Fibroblast of skin of scalp (primary cell): ENCODE measurements around the gene NCKAP5.

Source experiments
- DNase-seq: peaks from one replicate; pipeline ENCODE4 v3.0.0-alpha.2; 2013

The NCKAP5 gene

GRCh38 chr2:132646540-132647108 lies 921.6 kb downstream of the NCKAP5 start:
- no peak for DNase-seq

GRCh38 chr2:132645722-132646539 lies 922.3 kb downstream of the NCKAP5 start:
- no peak for DNase-seq

DNA sequence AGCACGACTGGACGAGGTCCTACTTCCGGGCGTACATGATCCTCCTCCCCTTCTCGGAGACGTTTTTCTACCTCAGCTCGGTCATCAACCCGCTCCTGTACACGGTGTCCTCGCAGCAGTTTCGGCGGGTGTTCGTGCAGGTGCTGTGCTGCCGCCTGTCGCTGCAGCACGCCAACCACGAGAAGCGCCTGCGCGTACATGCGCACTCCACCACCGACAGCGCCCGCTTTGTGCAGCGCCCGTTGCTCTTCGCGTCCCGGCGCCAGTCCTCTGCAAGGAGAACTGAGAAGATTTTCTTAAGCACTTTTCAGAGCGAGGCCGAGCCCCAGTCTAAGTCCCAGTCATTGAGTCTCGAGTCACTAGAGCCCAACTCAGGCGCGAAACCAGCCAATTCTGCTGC lies 923.1 kb downstream of the NCKAP5 start:
- no peak for DNase-seq

GRCh38 chr2:132642415-132642814 lies 925.8 kb downstream of the NCKAP5 start:
- no peak for DNase-seq

DNA sequence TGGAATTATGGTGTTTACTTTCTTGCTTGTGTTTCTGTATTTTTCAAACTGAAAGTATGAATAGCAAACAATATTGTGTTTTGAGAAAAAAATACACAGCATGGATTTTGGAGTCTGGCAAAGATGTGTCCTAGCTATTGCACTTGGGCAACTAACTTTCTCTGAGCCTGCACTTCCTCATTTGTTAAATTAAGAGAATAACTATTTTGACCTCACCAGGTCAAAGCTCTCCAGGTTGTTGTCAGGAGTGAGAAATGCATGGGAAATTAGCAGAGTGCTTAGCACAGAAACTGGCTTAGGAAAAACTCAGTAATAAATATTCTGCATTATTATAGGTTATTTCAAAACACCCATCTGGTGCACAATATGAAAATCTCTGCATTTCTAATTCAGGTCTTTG lies 926.4 kb downstream of the NCKAP5 start:
- DNase-seq, result no peak

DNA sequence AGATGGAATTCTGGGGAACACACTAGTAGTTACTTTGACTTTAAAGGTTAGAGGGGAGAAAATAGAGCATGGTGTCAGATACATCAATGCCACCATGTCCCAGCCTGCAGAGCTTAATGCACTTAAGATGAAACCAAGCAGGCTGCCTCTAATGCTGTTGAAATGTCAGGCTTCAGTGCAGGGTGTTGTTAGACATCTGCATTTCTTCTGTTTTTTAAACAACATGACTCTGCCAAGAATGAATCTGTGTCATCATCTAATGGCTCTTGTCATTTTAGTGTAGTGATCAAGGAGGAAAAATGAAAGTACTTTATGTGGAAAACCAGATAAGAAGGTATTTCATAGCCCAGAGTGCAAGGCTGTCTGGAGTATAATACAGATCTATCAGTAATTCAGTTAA lies 928.1 kb downstream of the NCKAP5 start:
- no peak for DNase-seq

DNA sequence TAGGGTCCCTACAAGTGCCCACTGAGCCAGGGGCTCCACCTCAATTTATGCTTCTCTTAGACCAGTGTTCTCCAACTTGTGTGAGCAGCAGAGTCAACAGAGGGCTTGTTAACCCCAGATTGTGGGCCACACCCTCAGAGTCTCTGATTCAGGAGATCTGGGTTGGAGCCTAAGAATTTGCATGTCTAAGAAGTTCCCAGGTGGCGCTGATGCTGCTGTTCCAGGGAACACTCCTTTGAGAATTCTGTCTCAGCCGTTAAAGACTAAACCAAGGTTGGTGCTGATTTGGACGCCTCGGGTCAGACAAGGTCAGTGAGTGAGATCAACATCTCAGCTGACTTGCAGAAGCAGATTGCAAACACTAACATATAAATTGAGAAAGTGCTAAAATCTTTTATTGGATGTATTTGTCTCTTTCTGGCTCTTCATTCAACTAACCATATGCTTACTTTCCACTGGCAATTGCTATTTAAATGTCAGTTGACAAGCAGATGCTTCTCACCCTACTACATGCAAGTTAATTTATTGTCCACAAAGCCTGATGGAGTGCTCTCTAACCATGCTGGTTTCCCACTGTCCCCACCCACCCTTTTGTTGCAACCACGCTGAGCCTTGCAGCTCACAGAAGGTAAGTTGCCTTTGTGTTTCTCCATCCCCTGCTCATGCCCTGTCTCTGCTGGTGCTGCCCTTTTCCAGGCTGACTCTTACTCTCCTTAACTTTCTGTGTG lies 929.8 kb downstream of the NCKAP5 start:
- no peak for DNase-seq

- DNase-seq, result no peak
Observed at GRCh38 chr2:132636346-132636745, 931.9 kb downstream of the NCKAP5 start.

DNA sequence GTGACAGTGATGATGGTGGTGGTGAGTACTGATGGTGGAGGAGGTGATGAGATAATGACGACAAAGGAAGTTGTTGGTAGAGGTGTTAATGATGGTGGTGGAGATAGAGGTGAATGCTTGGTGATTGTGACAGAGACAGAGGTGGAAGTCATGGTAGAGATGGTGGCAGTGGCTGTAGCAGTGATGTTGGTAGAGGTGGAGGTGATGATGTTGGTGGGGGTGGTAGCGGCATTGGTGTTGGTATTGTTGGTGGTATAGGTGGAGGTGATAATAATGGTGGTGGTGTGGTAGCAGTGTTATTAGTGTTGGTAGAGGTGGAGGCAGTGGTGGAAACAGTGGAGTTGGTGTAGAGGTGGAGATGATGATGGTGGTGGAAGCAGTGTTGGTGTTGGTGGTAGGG lies 934.6 kb downstream of the NCKAP5 start:
- no peak for DNase-seq

GRCh38 chr2:132632000-132632649 lies 936.1 kb downstream of the NCKAP5 start:
- no peak for DNase-seq

GRCh38 chr2:132627536-132627935 lies 940.7 kb downstream of the NCKAP5 start:
- no peak for DNase-seq

DNA sequence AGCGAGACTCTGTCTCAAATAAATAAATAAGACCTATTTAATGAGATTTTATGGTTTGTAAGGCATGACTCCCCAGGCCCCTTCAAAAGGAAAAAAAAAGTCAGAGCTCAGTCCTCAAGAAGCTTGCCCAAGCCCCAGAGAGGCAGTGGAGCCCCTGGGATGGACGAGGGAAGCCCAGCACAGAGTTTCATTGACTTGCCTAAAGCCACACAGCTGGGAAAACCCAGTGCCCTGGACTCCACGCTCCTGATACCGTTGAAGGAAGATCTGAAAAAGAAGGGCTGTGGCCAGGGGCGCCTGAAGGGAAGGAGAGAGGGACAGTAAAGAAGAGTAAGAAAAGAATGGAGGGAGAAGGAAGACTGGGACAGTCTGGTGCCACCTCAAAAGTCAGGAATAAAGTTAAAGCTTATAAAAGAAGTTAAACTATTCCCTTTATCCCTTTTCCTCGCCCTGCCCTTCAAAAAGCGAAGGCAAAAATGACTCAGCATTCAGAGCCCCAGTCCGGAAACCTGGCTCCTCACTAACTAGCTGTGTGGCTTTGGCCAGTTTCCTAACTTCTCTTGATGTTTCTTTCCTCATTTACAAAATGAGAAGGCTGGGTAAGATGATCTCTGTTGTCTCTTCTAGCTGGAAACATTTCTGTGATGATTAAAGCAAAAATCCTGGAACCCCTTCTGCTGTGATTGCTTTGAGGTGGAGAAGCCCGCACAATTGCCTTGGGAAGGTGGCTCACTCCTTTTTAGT lies 945.0 kb downstream of the NCKAP5 start:
- DNase-seq, result peak; percentile 55
